Type B pancreatic cell (in vitro differentiated cells): ENCODE results near the gene CACNA1G. TPM values are rescaled to one million over a fixed set of nuclear protein-coding genes. Genes with fewer than 3 reads are reported as not detected.

Experiments used
- DNase-seq: peaks from one replicate; pipeline ENCODE4 v3.0.0; 2021; ENCODE audit warnings: mixed read lengths; ENCODE audit not compliant: unreplicated experiment; ENCODE audit errors: extremely low spot score
- H3K27ac Mint-ChIP-seq: 2 replicates; pipeline ENCODE4 v1.8.0; 2021; ENCODE audit warnings: mild to moderate bottlenecking, mixed read lengths
- H3K27me3 Mint-ChIP-seq: 2 replicates; pipeline ENCODE4 v1.8.0; 2021; ENCODE audit warnings: mixed read lengths
- H3K36me3 Mint-ChIP-seq: 2 replicates; pipeline ENCODE4 v1.8.0; 2021; ENCODE audit warnings: mixed read lengths
- H3K4me1 Mint-ChIP-seq: one replicate; pipeline ENCODE4 v1.8.0; 2021; ENCODE audit warnings: mixed read lengths; ENCODE audit not compliant: unreplicated experiment
- H3K4me3 Mint-ChIP-seq: 2 replicates; pipeline ENCODE4 v1.8.0; 2021; ENCODE audit warnings: mild to moderate bottlenecking, mixed read lengths
- H3K9me3 Mint-ChIP-seq: 2 replicates; pipeline ENCODE4 v1.8.0; 2021; ENCODE audit warnings: mixed read lengths
- total RNA-seq: library from RNA; stranded (reverse); gene quantifications from 2 replicates; pipeline ENCODE4 v1.2.1, GENCODE V29; 2021; ENCODE audit warnings: low replicate concordance
- TF ChIP-seq, protein P1 (sequence below): fragments of 200-600 bp; sonication (generic); conservative IDR thresholded peaks from 2 replicates; pipeline ENCODE4 v1.5.0; 2021; ENCODE audit warnings: antibody characterized with exemption, mild to moderate bottlenecking

CACNA1G gene
- total RNA-seq, 1 donor from 2014 or later: 27.8 TPM

DNA sequence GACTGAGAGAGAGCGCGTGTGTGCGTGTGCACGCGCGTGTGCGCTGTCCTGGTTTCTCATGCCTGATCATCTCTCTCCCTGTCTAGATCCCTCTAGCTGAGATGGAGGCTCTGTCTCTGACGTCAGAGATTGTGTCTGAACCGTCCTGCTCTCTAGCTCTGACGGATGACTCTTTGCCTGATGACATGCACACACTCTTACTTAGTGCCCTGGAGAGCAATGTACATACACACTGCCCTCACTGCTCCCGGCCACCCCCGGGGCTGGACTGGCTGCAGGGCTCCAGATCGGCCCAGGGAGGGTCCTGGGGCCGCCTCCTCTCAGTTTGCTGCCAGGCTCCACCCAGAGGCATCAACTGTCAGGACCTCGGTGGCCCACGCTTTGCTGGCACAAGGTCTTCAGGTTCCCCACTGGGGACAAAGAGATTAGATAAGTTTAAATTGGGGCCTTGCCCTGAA, 61.1 kb downstream of the CACNA1G start:
- TF ChIP-seq, protein P1, sequence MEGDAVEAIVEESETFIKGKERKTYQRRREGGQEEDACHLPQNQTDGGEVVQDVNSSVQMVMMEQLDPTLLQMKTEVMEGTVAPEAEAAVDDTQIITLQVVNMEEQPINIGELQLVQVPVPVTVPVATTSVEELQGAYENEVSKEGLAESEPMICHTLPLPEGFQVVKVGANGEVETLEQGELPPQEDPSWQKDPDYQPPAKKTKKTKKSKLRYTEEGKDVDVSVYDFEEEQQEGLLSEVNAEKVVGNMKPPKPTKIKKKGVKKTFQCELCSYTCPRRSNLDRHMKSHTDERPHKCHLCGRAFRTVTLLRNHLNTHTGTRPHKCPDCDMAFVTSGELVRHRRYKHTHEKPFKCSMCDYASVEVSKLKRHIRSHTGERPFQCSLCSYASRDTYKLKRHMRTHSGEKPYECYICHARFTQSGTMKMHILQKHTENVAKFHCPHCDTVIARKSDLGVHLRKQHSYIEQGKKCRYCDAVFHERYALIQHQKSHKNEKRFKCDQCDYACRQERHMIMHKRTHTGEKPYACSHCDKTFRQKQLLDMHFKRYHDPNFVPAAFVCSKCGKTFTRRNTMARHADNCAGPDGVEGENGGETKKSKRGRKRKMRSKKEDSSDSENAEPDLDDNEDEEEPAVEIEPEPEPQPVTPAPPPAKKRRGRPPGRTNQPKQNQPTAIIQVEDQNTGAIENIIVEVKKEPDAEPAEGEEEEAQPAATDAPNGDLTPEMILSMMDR: no peak
- Mint-ChIP-seq H3K36me3 (no peaks in the 10 kb centered on the region), H3K4me3 (no peak overlapping the region), H3K27ac (peak overlapping the region; percentile 30), H3K9me3 (no peaks in the 10 kb centered on the region), H3K4me1 (peaks cover 25% of the 10 kb centered on the region), H3K27me3 (peaks cover 4% of the 10 kb centered on the region)
- no peak for DNase-seq

DNA sequence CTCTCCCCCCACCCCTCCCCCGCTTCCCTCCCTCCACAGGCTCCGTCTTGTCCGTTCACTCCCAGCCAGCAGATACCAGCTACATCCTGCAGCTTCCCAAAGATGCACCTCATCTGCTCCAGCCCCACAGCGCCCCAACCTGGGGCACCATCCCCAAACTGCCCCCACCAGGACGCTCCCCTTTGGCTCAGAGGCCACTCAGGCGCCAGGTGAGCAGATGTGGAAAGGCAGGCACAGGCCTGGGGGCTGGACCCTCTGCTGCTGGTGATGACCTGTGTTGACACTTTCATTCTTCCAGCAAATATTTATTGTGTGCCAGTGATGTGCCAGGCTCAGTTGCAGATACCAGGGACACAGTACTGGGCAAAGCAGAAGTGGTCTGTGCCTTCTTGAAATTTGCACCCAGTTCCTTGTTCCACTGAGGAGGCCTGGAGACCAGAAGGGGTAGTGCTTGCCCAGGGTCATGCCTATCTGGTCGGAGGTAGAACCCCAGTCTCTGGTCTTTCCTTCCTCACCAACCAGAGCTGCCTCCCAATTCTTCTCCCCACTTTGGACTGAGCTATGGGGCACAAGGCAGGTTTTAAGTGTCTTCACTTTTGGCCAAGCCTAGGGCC, 63.9 kb downstream of the CACNA1G start:
- Mint-ChIP-seq H3K36me3 (no peaks in the 10 kb centered on the region), H3K9me3 (no peaks in the 10 kb centered on the region), H3K27ac (no peak overlapping the region), H3K4me1 (peaks cover 35% of the 10 kb centered on the region), H3K27me3 (peaks cover 15% of the 10 kb centered on the region), H3K4me3 (no peak overlapping the region)
- no peak for DNase-seq
- TF ChIP-seq, protein P1: no peak

DNA sequence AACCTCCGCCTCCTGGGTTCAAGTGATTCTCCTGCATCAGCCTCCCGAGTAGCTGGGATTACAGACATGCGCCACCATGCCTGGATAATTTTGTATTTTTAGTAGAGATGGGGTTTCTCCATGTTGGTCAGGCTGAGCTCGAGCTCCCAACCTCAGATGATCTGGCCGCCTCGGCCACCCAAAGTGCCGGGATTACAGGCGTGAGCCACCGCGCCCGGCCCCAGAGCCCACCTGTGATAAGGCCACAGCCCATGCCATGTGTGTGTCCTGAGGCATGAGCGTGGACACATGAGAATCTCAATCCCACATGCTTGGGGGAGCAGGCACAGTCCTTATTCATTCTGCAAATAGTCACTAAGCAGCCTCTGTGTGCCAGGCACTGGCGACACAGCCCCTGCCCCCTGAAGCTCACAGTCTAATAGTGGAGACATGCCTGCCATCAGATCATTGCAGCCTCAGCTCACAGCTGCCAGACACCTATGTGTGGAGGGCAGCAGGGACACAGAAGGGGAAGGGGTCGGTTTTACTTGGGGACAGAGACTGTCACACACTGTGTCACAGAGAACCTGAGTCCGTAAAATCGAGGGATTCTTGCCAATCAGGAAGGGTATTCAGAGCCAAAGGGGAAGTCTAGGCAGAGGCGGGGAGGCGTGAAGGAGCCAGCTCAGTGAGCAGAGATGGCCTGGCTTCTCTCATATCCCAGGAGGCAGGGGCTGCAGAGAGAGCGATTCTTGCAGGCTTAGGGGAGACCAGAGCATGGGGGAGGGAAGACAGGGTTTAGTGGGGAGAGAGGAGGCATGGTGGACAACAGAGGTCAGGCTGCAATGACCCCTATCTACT, 64.7 kb downstream of the CACNA1G start:
- Mint-ChIP-seq H3K4me1 (peaks cover 28% of the 10 kb centered on the region), H3K4me3 (no peak overlapping the region), H3K27ac (no peak overlapping the region), H3K9me3 (no peaks in the 10 kb centered on the region), H3K27me3 (peaks cover 15% of the 10 kb centered on the region), H3K36me3 (no peaks in the 10 kb centered on the region)
- TF ChIP-seq, protein P1: no peak
- DNase-seq: no peak

DNA sequence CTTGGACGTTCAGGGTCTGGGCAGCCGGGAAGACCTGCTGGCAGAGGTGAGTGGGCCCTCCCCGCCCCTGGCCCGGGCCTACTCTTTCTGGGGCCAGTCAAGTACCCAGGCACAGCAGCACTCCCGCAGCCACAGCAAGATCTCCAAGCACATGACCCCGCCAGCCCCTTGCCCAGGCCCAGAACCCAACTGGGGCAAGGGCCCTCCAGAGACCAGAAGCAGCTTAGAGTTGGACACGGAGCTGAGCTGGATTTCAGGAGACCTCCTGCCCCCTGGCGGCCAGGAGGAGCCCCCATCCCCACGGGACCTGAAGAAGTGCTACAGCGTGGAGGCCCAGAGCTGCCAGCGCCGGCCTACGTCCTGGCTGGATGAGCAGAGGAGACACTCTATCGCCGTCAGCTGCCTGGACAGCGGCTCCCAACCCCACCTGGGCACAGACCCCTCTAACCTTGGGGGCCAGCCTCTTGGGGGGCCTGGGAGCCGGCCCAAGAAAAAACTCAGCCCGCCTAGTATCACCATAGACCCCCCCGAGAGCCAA, 65.6 kb downstream of the CACNA1G start:
- DNase-seq: no peak
- H3K4me1 Mint-ChIP-seq: peaks cover 34% of the 10 kb centered on the region
- no peak overlapping the region for H3K4me3 Mint-ChIP-seq
- TF ChIP-seq, protein P1: peak; percentile 87
- H3K36me3 Mint-ChIP-seq: no peaks in the 10 kb centered on the region
- H3K9me3 Mint-ChIP-seq: no peaks in the 10 kb centered on the region
- peaks cover 21% of the 10 kb centered on the region for H3K27me3 Mint-ChIP-seq
- no peak overlapping the region for H3K27ac Mint-ChIP-seq

DNA sequence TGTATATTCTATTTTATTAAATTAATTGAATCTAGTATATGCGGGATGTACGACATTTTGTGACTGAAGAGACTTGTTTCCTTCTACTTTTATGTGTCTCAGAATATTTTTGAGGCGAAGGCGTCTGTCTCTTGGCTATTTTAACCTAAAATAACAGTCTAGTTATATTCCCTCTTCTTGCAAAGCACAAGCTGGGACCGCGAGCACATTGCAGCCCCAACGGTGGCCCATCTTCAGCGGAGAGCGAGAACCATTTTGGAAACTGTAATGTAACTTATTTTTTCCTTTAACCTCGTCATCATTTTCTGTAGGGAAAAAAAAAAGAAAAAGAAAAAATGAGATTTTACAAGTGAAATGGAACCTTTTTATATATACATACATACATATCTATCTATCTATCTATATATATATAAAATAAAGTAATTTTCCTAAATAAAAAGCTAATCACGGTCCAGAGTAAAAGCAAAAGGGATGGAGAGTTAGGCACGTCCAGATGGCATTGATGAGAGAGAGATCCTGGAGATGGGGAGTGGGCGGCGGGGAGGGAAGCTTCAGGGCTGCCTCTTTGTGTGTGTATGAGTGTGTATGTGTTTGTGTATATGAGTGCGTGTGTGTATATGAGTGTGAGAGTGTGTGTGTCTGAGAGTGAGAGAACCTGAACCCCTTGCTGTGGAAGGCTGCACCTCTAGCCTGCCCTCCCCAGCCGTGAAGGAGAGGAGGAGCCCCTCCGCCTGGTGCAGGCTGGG, 66.7 kb downstream of the CACNA1G start:
- Mint-ChIP-seq H3K36me3 (no peaks in the 10 kb centered on the region), H3K4me3 (no peak overlapping the region), H3K4me1 (peaks cover 35% of the 10 kb centered on the region), H3K27me3 (peaks cover 25% of the 10 kb centered on the region), H3K9me3 (no peaks in the 10 kb centered on the region), H3K27ac (peak overlapping the region; percentile 77)
- TF ChIP-seq, protein P1: no peak
- DNase-seq: no peak
